ENCODE data around the gene GGPS1. TPM values are rescaled to one million over a fixed set of nuclear protein-coding genes. Genes with fewer than 3 reads are reported as not detected.

The GGPS1 gene
- total and polyA plus RNA-seq, 2 of the 8 experiments (the other 6 are each of a cell fraction or from before 2014, with no cell fraction given) = 20.9 to 43.6 TPM

DNA sequence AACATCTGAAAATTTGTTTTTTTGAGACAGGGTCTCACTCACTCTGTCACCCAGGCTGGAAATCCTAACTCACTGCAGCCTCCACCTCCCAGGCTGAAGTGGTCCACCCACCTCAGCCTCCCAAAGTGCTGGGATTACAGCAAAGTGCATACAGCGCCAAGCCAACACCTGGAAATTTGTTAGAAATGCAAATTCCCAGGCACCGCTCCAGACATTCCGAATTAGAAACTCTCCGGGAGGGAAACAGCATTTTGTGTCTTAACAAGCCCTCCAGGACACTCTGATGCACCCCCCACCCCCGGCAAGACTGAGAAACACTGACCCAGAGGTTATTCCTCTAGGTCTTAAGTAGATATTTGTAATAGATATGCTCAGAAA lies 49.5 kb upstream of the GGPS1 start:
- DNase-seq (ENCODE audit: low read depth in 1 of 2, low spot score in 2 of 2) (no peak), FAIRE-seq (no peak)
- H4K5ac ChIP-seq (ENCODE audit: insufficient read length, low read depth, low read length) = no peak overlapping the region
- TF ChIP-seq KDM4A (IDR thresholded peaks at IDR 0.05; ENCODE audit: low read depth, low read length, severe bottlenecking) (no peak), CREB1 (IDR thresholded peaks at IDR 0.05) (no peak), ZNF274 (IDR thresholded peaks at IDR 0.05; ENCODE audit: borderline replicate concordance, extremely low read depth, low read length) (no peak), JUN (IDR thresholded peaks at IDR 0.05; ENCODE audit: low read depth, low read length) (no peak), TAF1 (IDR thresholded peaks at IDR 0.05; ENCODE audit: low read depth, low read length) (no peak), TCF12 (IDR thresholded peaks at IDR 0.05; ENCODE audit: low read depth, low read length) (0 out of 2 replicates have a peak, but pooled peaks have one; percentile 48)
- ChIA-PET POLR2A (ENCODE audit: partially characterized antibody) (no interaction called here), CTCF (ENCODE audit: partially characterized antibody) (interaction anchor here (1.3 kb wide), 1 partner anchor 138 kb away, joined by 4 read pairs; no protein-coding TSS in a partner anchor)
- peaks cover 6 to 97% of the 10 kb centered on the region in 2 experiments; a peak in 3 of 4 replicates for H3K79me2 ChIP-seq (ENCODE audit: control insufficient read depth in 1 of 2, insufficient read depth in 2 of 2, low read length in 2 of 2)
- peaks cover 0 to 17% (median 5%) of the 10 kb centered on the region in 4 experiments; a peak in 5 of 7 replicates for H3K4me1 ChIP-seq (replicated peaks in 1 of 4; ENCODE audit: control insufficient read depth in 3 of 4, insufficient read depth in 4 of 4, low read length in 3 of 4)
- no peak overlapping the region for H2AFZ ChIP-seq (ENCODE audit: low read length)
- no peak overlapping the region for H3K23ac ChIP-seq (ENCODE audit: insufficient read length)
- peaks cover 18 to 19% of the 10 kb centered on the region in 2 experiments for H4K20me1 ChIP-seq (replicated peaks in 1 of 2; ENCODE audit: control insufficient read depth in 1 of 2, insufficient read depth in 2 of 2, low read length in 2 of 2)
- H2BK12ac ChIP-seq (ENCODE audit: low read depth, low read length) = no peak overlapping the region
- H2BK120ac ChIP-seq (replicated peaks; ENCODE audit: low read depth, low read length) = no peak overlapping the region
- H2BK5ac ChIP-seq (ENCODE audit: low read depth, low read length) = no peak overlapping the region
- peaks cover 5% of the 10 kb centered on the region for H3K79me1 ChIP-seq (ENCODE audit: low read depth, low read length)
- no peak overlapping the region for H2BK15ac ChIP-seq (ENCODE audit: low read length)
- H3K4me3 ChIP-seq (ENCODE audit: extremely low read depth in 1 of 4, insufficient read depth in 2 of 4, low read depth in 3 of 4, low read length in 4 of 4) = peak overlapping the region in 1 of 4 experiments; percentile 32; a peak in 1 of 8 replicates
- H3K9me3 ChIP-seq (ENCODE audit: insufficient read depth in 2 of 2, low read depth in 1 of 2, low read length in 1 of 2) = no peaks in the 10 kb centered on the region
- no peak overlapping the region for H3K4ac ChIP-seq (replicated peaks; ENCODE audit: insufficient read length, low read depth, low read length)
- peak overlapping the region; percentile 18 to 28 for H3K4me2 ChIP-seq (ENCODE audit: insufficient read depth in 1 of 2, low read depth in 2 of 2, low read length in 2 of 2)
- no peak overlapping the region; a peak in 1 of 7 replicates for H3K9ac ChIP-seq (replicated peaks in 1 of 4; ENCODE audit: extremely low read depth in 1 of 4, low read depth in 3 of 4, low read length in 3 of 4)
- H3K27me3 ChIP-seq (replicated peaks in 1 of 4; ENCODE audit: control insufficient read depth in 3 of 4, extremely low read depth in 1 of 4, insufficient read depth in 3 of 4, low read length in 3 of 4) = no peaks in the 10 kb centered on the region
- no peak overlapping the region for H4K8ac ChIP-seq (ENCODE audit: extremely low read depth, insufficient read depth, low read length)
- H3K36me3 ChIP-seq (ENCODE audit: control insufficient read depth in 2 of 4, insufficient read depth in 4 of 4, low read length in 3 of 4) = no peaks in the 10 kb centered on the region
- H2BK20ac ChIP-seq (ENCODE audit: low read length) = no peak overlapping the region
- no peak overlapping the region for H3K18ac ChIP-seq (ENCODE audit: extremely low read depth, low read length)
- no peak overlapping the region for H3K56ac ChIP-seq (replicated peaks; ENCODE audit: insufficient read length, low read depth, low read length)
- no peak overlapping the region for H3K27ac ChIP-seq (ENCODE audit: low read depth, low read length)
- WGBS, 2 experiments (ENCODE audit: extremely low coverage in 1 of 2, insufficient coverage in 1 of 2, insufficient read length in 1 of 2, insufficient replicate concordance in 2 of 2, low coverage in 1 of 2, low lambda C conversion rate in 2 of 2, missing lambda C conversion rate in 1 of 2) = 45% methylated on average over 5 of the region's 5 CpGs; no CpG with 5 or more reads in 1 of the 2 experiments
- H3K14ac ChIP-seq (ENCODE audit: insufficient read length) = no peak overlapping the region
- no peaks in the 10 kb centered on the region for H3K23me2 ChIP-seq (ENCODE audit: low read depth, low read length)
- H4K91ac ChIP-seq (replicated peaks; ENCODE audit: insufficient read length, low read length) = no peak overlapping the region
- no peak overlapping the region for H2AK5ac ChIP-seq (ENCODE audit: low read depth, low read length)

All from H1 (cell line).